22Rv1 (cell line): ENCODE data around the gene SLC15A3.

Source experiments
- H3K27ac ChIP-seq: fragments of 450-650 bp; 2 replicates; pipeline ENCODE4 v1.5.1; 2017
- CTCF ChIP-seq: fragments of 450-650 bp; IDR thresholded peaks from 2 replicates; pipeline ENCODE4 v1.5.1; 2017; ENCODE audit warnings: mild to moderate bottlenecking
- ZFX ChIP-seq: fragments of 450-650 bp; IDR thresholded peaks from 2 replicates; pipeline ENCODE4 v1.6.1; 2017; ENCODE audit warnings: antibody characterized with exemption, borderline replicate concordance

The SLC15A3 gene

GRCh38 chr11:60899046-60899936 is 52.7 kb downstream of the SLC15A3 start:
- H3K27ac ChIP-seq: no peak overlapping the region
- TF ChIP-seq ZFX (no peak), CTCF (peak; percentile 95)

GRCh38 chr11:60897496-60897895 is 54.5 kb downstream of the SLC15A3 start:
- TF ChIP-seq ZFX (no peak), CTCF (no peak)
- H3K27ac ChIP-seq: no peak overlapping the region

- no peak for TF ChIP-seq ZFX
- TF ChIP-seq CTCF: no peak
These were observed 56.3 kb downstream of the SLC15A3 start for GRCh38 chr11:60895687-60896086.

GRCh38 chr11:60891103-60891741 is 60.8 kb downstream of the SLC15A3 start:
- TF ChIP-seq CTCF (no peak), ZFX (no peak)
- H3K27ac ChIP-seq: no peak overlapping the region

More at GRCh38 chr11:60895687-60896086, 56.3 kb downstream of the SLC15A3 start:
- no peak overlapping the region for H3K27ac ChIP-seq

GRCh38 chr11:60890696-60891095 is 61.3 kb downstream of the SLC15A3 start:
- TF ChIP-seq CTCF (no peak), ZFX (no peak)
- H3K27ac ChIP-seq: peak overlapping the region; percentile 32

GRCh38 chr11:60889869-60890311 is 62.1 kb downstream of the SLC15A3 start:
- peak overlapping the region; percentile 32 for H3K27ac ChIP-seq
- TF ChIP-seq CTCF (no peak), ZFX (no peak)

GRCh38 chr11:60887556-60887955 is 64.4 kb downstream of the SLC15A3 start:
- no peak overlapping the region; the same call in 1 of the 2 replicates for H3K27ac ChIP-seq
- peak; percentile 50 for TF ChIP-seq CTCF
- no peak for TF ChIP-seq ZFX
